Erythroblast (primary cell): ENCODE results near the gene R3HDM1.

ENCODE experiments used
- GATA1 ChIP-seq: IDR thresholded peaks from 2 replicates; pipeline ENCODE4 v1.6.1; 2011; ENCODE audit warnings: low read depth, mild to moderate bottlenecking, control low read depth, low read length, moderate library complexity
- POLR2A ChIP-seq: IDR thresholded peaks from 2 replicates; pipeline ENCODE4 v1.6.1; 2011; ENCODE audit warnings: mild to moderate bottlenecking, low read length

- TF ChIP-seq POLR2A, result no peak
- no peak for TF ChIP-seq GATA1
Measured at GRCh38 chr2:135528006-135528405, 3.3 kb upstream of the R3HDM1 start.
